Kidney (tissue), 14 donors: ENCODE results near the gene STX16. TPM values are rescaled to one million over a fixed set of nuclear protein-coding genes. Genes with fewer than 3 reads are reported as not detected.
A peak's percentile ranks its signal among the peaks of the same experiment; 100 is the strongest.

Experiments used
- DNase-seq, 5 donors: peaks; one replicate each; pipeline ENCODE4 v3.0.0-alpha.2; 2013 to 2020
- FAIRE-seq: peaks from 2 replicates; lab custom pipeline; 2012; peaks lifted over from hg19 to GRCh38; lab: Jason Lieb, UNC
- H3K27ac ChIP-seq, 2 donors: one replicate each; pipeline ENCODE4 v1.7.0; 2013; ENCODE audit warnings: low read depth in 2 of 2, low read length in 2 of 2, inconsistent platforms in 1 of 2
- H3K27me3 ChIP-seq: one replicate; pipeline ENCODE4 v1.7.1; 2013; ENCODE audit warnings: low read length, inconsistent platforms; ENCODE audit not compliant: control insufficient read depth, insufficient read depth
- H3K36me3 ChIP-seq, 3 donors: one replicate each; pipeline versions ENCODE4 v1.7.0 to v1.7.1; 2013; ENCODE audit warnings: low read length in 3 of 3, control low read depth in 1 of 3, inconsistent platforms in 1 of 3; ENCODE audit not compliant: insufficient read depth in 3 of 3, control insufficient read depth in 2 of 3
- H3K4me1 ChIP-seq, 3 donors: one replicate each; pipeline versions ENCODE4 v1.7.0 to v1.7.1; 2013; ENCODE audit warnings: low read length in 3 of 3, inconsistent platforms in 1 of 3, low read depth in 1 of 3; ENCODE audit not compliant: control insufficient read depth in 2 of 3, insufficient read depth in 2 of 3
- H3K4me3 ChIP-seq, 3 donors: one replicate each; pipeline versions ENCODE4 v1.7.0 to v1.8.1; 2013; ENCODE audit warnings: low read length in 3 of 3, control low read depth in 1 of 3, inconsistent platforms in 1 of 3
- H3K9ac ChIP-seq, 3 donors: one replicate each; pipeline versions ENCODE4 v1.7.0 to v1.7.1; 2013; ENCODE audit warnings: low read length in 3 of 3, control low read depth in 1 of 3, inconsistent platforms in 1 of 3
- H3K9me3 ChIP-seq, 3 donors: one replicate each; pipeline versions ENCODE4 v1.7.0 to v1.7.1; 2013; ENCODE audit warnings: low read length in 3 of 3, control low read depth in 1 of 3, inconsistent platforms in 1 of 3; ENCODE audit not compliant: control insufficient read depth in 2 of 3, insufficient read depth in 1 of 3
- CTCF ChIP-seq: IDR thresholded peaks from 3 replicates; pipeline ENCODE4 v1.5.1; 2012; ENCODE audit warnings: mild to moderate bottlenecking, moderate library complexity, borderline replicate concordance; ENCODE audit not compliant: insufficient read depth; ENCODE audit errors: extremely low read depth
- intact Hi-C: fragments of 100-400 bp; cut with DNase I; formaldehyde crosslinking; loops from one replicate; pipeline ENCODE4 v1.11.1; 2022
- polyA plus RNA-seq: library from polyadenylated mRNA; stranded (reverse); fragments of 350-450 nt; fragmentation: Illumina TruSeq; extraction: RNeasy Lipid Tissue Mini Kit (QIAGEN cat#74804); gene quantifications from one replicate; pipeline ENCODE4 v1.2.3, GENCODE V29; 2014; ENCODE audit warnings: low read depth, low replicate concordance; ENCODE audit not compliant: insufficient read depth
- total RNA-seq: library from RNA; stranded (reverse); fragmentation: NEBNext Ultra II Directional; extraction: Animal tissue kit (Norgen Biotek cat#: 25700); gene quantifications from one replicate; pipeline ENCODE4 v1.2.1, GENCODE V29; 2021
- donor health status: control.
- donor health status: control.
- donor health status: control.
- donor health status: control.
- donor health status: control.
- donor health status: DM: yes; HTN: yes; CAD: no.
- donor health status: Normal renal cell carcinoma (clear cell type).

STX16 gene
- total and polyA plus RNA-seq, 2 donors from 2014 or later = 20.6 to 60.7 TPM

- no peak overlapping the region for H3K27ac ChIP-seq
- H3K9ac ChIP-seq = no peak overlapping the region
- no peak overlapping the region for H3K4me3 ChIP-seq
- no peaks in the 10 kb centered on the region for H3K4me1 ChIP-seq
- H3K27me3 ChIP-seq = no peaks in the 10 kb centered on the region
- FAIRE-seq (no peak), DNase-seq (peak in 3 of 5 donors; percentile 42 to 61 (median 55))
- H3K9me3 ChIP-seq = no peaks in the 10 kb centered on the region
- no peak for TF ChIP-seq CTCF
- intact Hi-C loops = no loop called here
- H3K36me3 ChIP-seq = no peaks in the 10 kb centered on the region
Measured at GRCh38 chr20:58604128-58604881, 46.8 kb upstream of the STX16 start.

GRCh38 chr20:58605292-58606065 lies 45.6 kb upstream of the STX16 start:
- no peak overlapping the region for H3K4me3 ChIP-seq
- intact Hi-C loops = no loop called here
- FAIRE-seq = no peak
- no peaks in the 10 kb centered on the region for H3K27me3 ChIP-seq
- H3K9ac ChIP-seq = no peak overlapping the region
- H3K4me1 ChIP-seq = no peaks in the 10 kb centered on the region
- no peak for TF ChIP-seq CTCF
- no peak for DNase-seq
- H3K36me3 ChIP-seq = no peaks in the 10 kb centered on the region
- no peaks in the 10 kb centered on the region for H3K9me3 ChIP-seq
- H3K27ac ChIP-seq = no peak overlapping the region

- Histone ChIP-seq H3K4me1 (no peaks in the 10 kb centered on the region), H3K27me3 (no peaks in the 10 kb centered on the region), H3K27ac (no peak overlapping the region), H3K9ac (no peak overlapping the region), H3K9me3 (no peaks in the 10 kb centered on the region), H3K36me3 (no peaks in the 10 kb centered on the region), H3K4me3 (no peak overlapping the region)
- intact Hi-C loops = no loop called here
- no peak for TF ChIP-seq CTCF
- DNase-seq = no peak
- FAIRE-seq = no peak
Measured at GRCh38 chr20:58606184-58606583, 44.9 kb upstream of the STX16 start.
